HUES6 (cell line): Measurements from ENCODE around the gene SP110.

Experiments
- H3K27ac ChIP-seq: 2 replicates; pipeline ENCODE4 v1.7.0; 2013; ENCODE audit warnings: low read depth, mild to moderate bottlenecking, low read length, inconsistent platforms
- H3K27me3 ChIP-seq: 2 replicates; pipeline ENCODE4 v1.6.1; 2013; ENCODE audit warnings: low read length; ENCODE audit not compliant: control insufficient read depth, insufficient read depth
- H3K36me3 ChIP-seq: 2 replicates; pipeline ENCODE4 v1.6.1; 2013; ENCODE audit warnings: low read length; ENCODE audit not compliant: control insufficient read depth, insufficient read depth
- H3K4me1 ChIP-seq: 2 replicates; pipeline ENCODE4 v1.6.1; 2013; ENCODE audit warnings: low read length; ENCODE audit not compliant: control insufficient read depth, insufficient read depth
- H3K4me3 ChIP-seq: 2 replicates; pipeline ENCODE4 v1.5.1; 2013; ENCODE audit warnings: low read depth, low read length
- H3K9ac ChIP-seq: one replicate; pipeline ENCODE4 v1.6.1; 2013; ENCODE audit warnings: mild to moderate bottlenecking, low read length
- H3K9me3 ChIP-seq: 2 replicates; pipeline ENCODE4 v1.6.1; 2013; ENCODE audit warnings: low read depth, low read length; ENCODE audit not compliant: control insufficient read depth, insufficient read depth

SP110 gene

GRCh38 chr2:230250231-230250630, 30.4 kb upstream of the SP110 start:
- H3K9me3 ChIP-seq = no peaks in the 10 kb centered on the region
- no peak overlapping the region for H3K9ac ChIP-seq
- no peaks in the 10 kb centered on the region for H3K4me1 ChIP-seq
- H3K36me3 ChIP-seq = no peaks in the 10 kb centered on the region
- no peak overlapping the region for H3K4me3 ChIP-seq
- no peak overlapping the region for H3K27ac ChIP-seq
- no peaks in the 10 kb centered on the region for H3K27me3 ChIP-seq

- H3K4me1 ChIP-seq = no peaks in the 10 kb centered on the region
- no peaks in the 10 kb centered on the region; the same call in 1 of the 2 replicates for H3K27me3 ChIP-seq
- no peaks in the 10 kb centered on the region for H3K9me3 ChIP-seq
- no peak overlapping the region for H3K27ac ChIP-seq
- no peaks in the 10 kb centered on the region for H3K36me3 ChIP-seq
- no peak overlapping the region for H3K9ac ChIP-seq
- no peak overlapping the region for H3K4me3 ChIP-seq
Measured at GRCh38 chr2:230246206-230246605, 26.4 kb upstream of the SP110 start.

- Histone ChIP-seq H3K4me3 (no peak overlapping the region), H3K4me1 (no peaks in the 10 kb centered on the region), H3K27ac (no peak overlapping the region), H3K9me3 (no peaks in the 10 kb centered on the region), H3K27me3 (no peaks in the 10 kb centered on the region; the same call in 1 of the 2 replicates), H3K9ac (no peak overlapping the region), H3K36me3 (no peaks in the 10 kb centered on the region)
Measured at GRCh38 chr2:230244211-230244610, 24.4 kb upstream of the SP110 start.

GRCh38 chr2:230234845-230235244, 15.1 kb upstream of the SP110 start:
- Histone ChIP-seq H3K4me3 (no peak overlapping the region), H3K9ac (no peak overlapping the region), H3K36me3 (no peaks in the 10 kb centered on the region), H3K9me3 (peaks cover 7% of the 10 kb centered on the region), H3K4me1 (peaks cover 4% of the 10 kb centered on the region; the same call in 1 of the 2 replicates), H3K27me3 (no peaks in the 10 kb centered on the region), H3K27ac (no peak overlapping the region)

- no peak overlapping the region for H3K9ac ChIP-seq
Measured at GRCh38 chr2:230234122-230234722, 14.4 kb upstream of the SP110 start.

GRCh38 chr2:230231251-230231650, 11.5 kb upstream of the SP110 start:
- Histone ChIP-seq H3K4me3 (no peak overlapping the region), H3K36me3 (no peaks in the 10 kb centered on the region), H3K4me1 (peaks cover 4% of the 10 kb centered on the region; the same call in 1 of the 2 replicates), H3K27ac (no peak overlapping the region), H3K9me3 (peaks cover 7% of the 10 kb centered on the region), H3K9ac (no peak overlapping the region), H3K27me3 (no peaks in the 10 kb centered on the region)

More at GRCh38 chr2:230234122-230234722, 14.4 kb upstream of the SP110 start:
- Histone ChIP-seq H3K27me3 (no peaks in the 10 kb centered on the region), H3K4me3 (no peak overlapping the region), H3K36me3 (no peaks in the 10 kb centered on the region), H3K9me3 (peaks cover 7% of the 10 kb centered on the region), H3K27ac (no peak overlapping the region), H3K4me1 (peaks cover 4% of the 10 kb centered on the region; the same call in 1 of the 2 replicates)

- H3K27me3 ChIP-seq = no peaks in the 10 kb centered on the region
- peaks cover 7% of the 10 kb centered on the region for H3K9me3 ChIP-seq
- peak overlapping the region; percentile 79; the same call in 1 of the 2 replicates for H3K27ac ChIP-seq
- no peaks in the 10 kb centered on the region for H3K36me3 ChIP-seq
- peak overlapping the region; percentile 61 for H3K9ac ChIP-seq
- H3K4me1 ChIP-seq = peaks cover 4% of the 10 kb centered on the region; the same call in 1 of the 2 replicates
- no peak overlapping the region for H3K4me3 ChIP-seq
Measured at GRCh38 chr2:230230496-230231200, 10.9 kb upstream of the SP110 start.

GRCh38 chr2:230230087-230230486, 10.3 kb upstream of the SP110 start:
- peaks cover 7% of the 10 kb centered on the region for H3K9me3 ChIP-seq
- H3K27me3 ChIP-seq = no peaks in the 10 kb centered on the region
- peaks cover 4% of the 10 kb centered on the region; the same call in 1 of the 2 replicates for H3K4me1 ChIP-seq
- H3K4me3 ChIP-seq = no peak overlapping the region
- H3K27ac ChIP-seq = peak overlapping the region; percentile 79; the same call in 1 of the 2 replicates
- peak overlapping the region; percentile 61 for H3K9ac ChIP-seq
- H3K36me3 ChIP-seq = no peaks in the 10 kb centered on the region

GRCh38 chr2:230227216-230227615, 7.4 kb upstream of the SP110 start:
- Histone ChIP-seq H3K9me3 (peaks cover 7% of the 10 kb centered on the region), H3K4me3 (no peak overlapping the region), H3K9ac (no peak overlapping the region), H3K36me3 (no peaks in the 10 kb centered on the region), H3K4me1 (peaks cover 4% of the 10 kb centered on the region; the same call in 1 of the 2 replicates), H3K27ac (no peak overlapping the region), H3K27me3 (no peaks in the 10 kb centered on the region)

- no peaks in the 10 kb centered on the region for H3K36me3 ChIP-seq
- no peak overlapping the region for H3K9ac ChIP-seq
- H3K9me3 ChIP-seq = peaks cover 7% of the 10 kb centered on the region
- H3K27ac ChIP-seq = no peak overlapping the region
- no peak overlapping the region for H3K4me3 ChIP-seq
- H3K27me3 ChIP-seq = no peaks in the 10 kb centered on the region
- H3K4me1 ChIP-seq = peaks cover 4% of the 10 kb centered on the region; the same call in 1 of the 2 replicates
Measured at GRCh38 chr2:230226051-230226551, 6.3 kb upstream of the SP110 start.

- Histone ChIP-seq H3K36me3 (no peaks in the 10 kb centered on the region), H3K4me3 (no peak within 1 kb of the TSS), H3K27ac (no peak within 1 kb of the TSS), H3K27me3 (no peaks in the 10 kb centered on the region), H3K4me1 (peaks cover 4% of the 10 kb centered on the region; the same call in 1 of the 2 replicates), H3K9me3 (peaks cover 5% of the 10 kb centered on the region; the same call in 1 of the 2 replicates), H3K9ac (no peak within 1 kb of the TSS)
Measured at GRCh38 chr2:230225486-230225885, 5.7 kb upstream of the SP110 start, which contains the start of gene SP140. SP140 (plus strand) TSS chr2:230225736; CDS start chr2:230225845, 109 bp downstream.
